NCI-H2196 treated with DMSO at 0.1 percent for 48 hours (cell line): ENCODE measurements around the gene EMC10.

ENCODE experiments used
- DNase-seq: peaks from one replicate; lab custom pipeline; 2025; ENCODE audit not compliant: unreplicated experiment; lab: John Stamatoyannopoulos, UW

Gene EMC10

GRCh38 chr19:50477751-50478515 is 1.6 kb downstream of the EMC10 start:
- DNase-seq: no peak

GRCh38 chr19:50478901-50479715 is 2.8 kb downstream of the EMC10 start:
- DNase-seq: no peak

GRCh38 chr19:50479761-50480251 is 3.5 kb downstream of the EMC10 start:
- DNase-seq: no peak

GRCh38 chr19:50480281-50481111 is 4.2 kb downstream of the EMC10 start:
- DNase-seq: no peak

- no peak for DNase-seq
Observed at GRCh38 chr19:50481351-50482149, 5.2 kb downstream of the EMC10 start.

- DNase-seq: no peak
Observed at GRCh38 chr19:50482271-50482855, 6.1 kb downstream of the EMC10 start.

GRCh38 chr19:50482916-50483315 is 6.6 kb downstream of the EMC10 start:
- no peak for DNase-seq

GRCh38 chr19:50485284-50485955 is 9.1 kb downstream of the EMC10 start:
- no peak for DNase-seq

GRCh38 chr19:50486823-50487515 is 10.7 kb downstream of the EMC10 start:
- no peak for DNase-seq

- DNase-seq: no peak
Observed at GRCh38 chr19:50488389-50489194, 12.3 kb downstream of the EMC10 start.

- DNase-seq: no peak
Observed at GRCh38 chr19:50489461-50490011, 13.2 kb downstream of the EMC10 start.

GRCh38 chr19:50490411-50490811 is 14.1 kb downstream of the EMC10 start:
- DNase-seq: no peak

GRCh38 chr19:50490991-50491472 is 14.7 kb downstream of the EMC10 start:
- no peak for DNase-seq

GRCh38 chr19:50492303-50493052 is 16.2 kb downstream of the EMC10 start:
- DNase-seq: no peak

GRCh38 chr19:50493171-50493570 is 16.9 kb downstream of the EMC10 start:
- DNase-seq: no peak

GRCh38 chr19:50494186-50495019 is 18.1 kb downstream of the EMC10 start:
- DNase-seq: no peak
